GM19463 (cell line): Measurements from ENCODE around the gene EHD3.

ENCODE experiments used
- ATAC-seq: cut with Tn5 transposase; IDR thresholded peaks from one replicate; pipeline ENCODE4 v1.9.1; 2021; ENCODE audit warnings: mild to moderate bottlenecking, moderate library complexity; ENCODE audit not compliant: unreplicated experiment

Gene EHD3

GRCh38 chr2:31233741-31234682 is at the start of gene EHD3:
Gene EHD3, plus strand, starts transcription at chr2:31234152. Its CDS starts 470 bp downstream, at chr2:31234622.
- ATAC-seq = peak; percentile 98

GRCh38 chr2:31187166-31187565 is 46.8 kb upstream of the EHD3 start:
- no peak for ATAC-seq

- ATAC-seq = no peak
These were observed 45.8 kb upstream of the EHD3 start for GRCh38 chr2:31188131-31188530.

GRCh38 chr2:31189141-31189540 is 44.8 kb upstream of the EHD3 start:
- ATAC-seq = no peak

- no peak for ATAC-seq
These were observed 43.8 kb upstream of the EHD3 start for GRCh38 chr2:31190188-31190587.

DNA sequence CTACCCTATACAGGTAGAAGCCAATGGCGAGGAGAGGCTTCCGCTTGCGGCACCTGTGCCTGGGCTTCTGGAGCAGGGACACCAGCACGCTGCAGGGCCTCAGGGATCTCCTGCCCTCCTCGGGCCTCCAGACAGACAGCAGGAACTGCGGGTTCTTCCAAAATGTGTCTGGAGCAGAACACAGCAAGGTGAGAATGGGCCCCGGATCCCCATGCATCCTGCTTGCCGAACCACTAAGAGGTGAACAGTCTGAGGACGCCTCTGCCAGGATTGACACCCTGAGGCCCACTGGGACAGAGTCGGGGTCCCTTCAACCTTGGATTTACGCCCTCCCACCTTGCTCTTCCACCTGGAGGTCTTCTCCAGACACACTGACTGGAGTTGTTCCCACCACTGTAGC is 42.0 kb upstream of the EHD3 start:
- no peak for ATAC-seq

GRCh38 chr2:31192396-31192795 is 41.6 kb upstream of the EHD3 start:
- no peak for ATAC-seq

GRCh38 chr2:31192851-31193392 is 41.0 kb upstream of the EHD3 start:
- ATAC-seq = no peak

GRCh38 chr2:31193806-31194205 is 40.1 kb upstream of the EHD3 start:
- no peak for ATAC-seq

- ATAC-seq = no peak
These were observed 37.3 kb upstream of the EHD3 start for GRCh38 chr2:31196622-31197021.

- ATAC-seq = no peak
These were observed 36.8 kb upstream of the EHD3 start for GRCh38 chr2:31197166-31197565.

- no peak for ATAC-seq
These were observed 36.3 kb upstream of the EHD3 start for GRCh38 chr2:31197669-31198068.

- no peak for ATAC-seq
These were observed 34.7 kb upstream of the EHD3 start for GRCh38 chr2:31199206-31199605.

- ATAC-seq = no peak
These were observed 33.0 kb upstream of the EHD3 start for GRCh38 chr2:31200972-31201371.

DNA sequence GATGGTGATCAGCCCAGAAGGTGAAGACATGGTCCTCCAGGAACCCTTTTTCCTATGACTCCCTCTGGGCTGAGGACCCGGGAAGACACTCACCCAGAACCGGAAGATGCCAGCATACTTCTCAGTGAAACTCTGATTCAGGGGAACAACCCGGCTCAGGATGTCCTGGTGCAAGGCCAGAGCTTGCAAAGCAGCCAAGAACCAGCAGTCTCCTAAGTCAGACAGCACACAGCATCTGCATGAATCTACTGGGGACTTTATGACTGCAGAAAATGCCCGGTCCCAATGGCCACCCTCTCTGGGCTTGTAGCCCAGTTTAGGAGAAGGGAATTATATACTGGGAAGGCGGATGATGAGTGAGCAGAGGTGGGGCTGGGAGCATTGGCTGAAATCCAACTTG is 31.9 kb upstream of the EHD3 start:
- no peak for ATAC-seq

- ATAC-seq = no peak
These were observed 31.1 kb upstream of the EHD3 start for GRCh38 chr2:31202833-31203232.

DNA sequence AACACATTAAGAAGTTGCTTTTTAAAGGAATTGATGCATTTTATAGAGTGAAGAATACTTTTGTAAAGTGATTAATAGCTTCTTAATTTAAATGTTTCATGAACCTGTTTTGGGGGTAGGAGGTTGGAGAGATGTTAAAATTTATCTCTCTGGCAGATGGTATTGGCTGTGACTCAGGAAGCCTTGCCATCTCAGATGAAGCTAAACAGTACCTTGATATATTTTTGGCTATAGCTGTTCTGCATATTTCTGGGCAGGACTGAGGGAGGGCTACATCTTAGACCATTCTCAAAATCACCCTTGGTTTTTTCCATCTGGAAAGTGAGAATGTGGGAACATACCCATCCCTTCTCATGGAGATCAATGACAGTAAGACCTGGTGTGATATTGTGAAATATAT is 30.0 kb upstream of the EHD3 start:
- no peak for ATAC-seq

DNA sequence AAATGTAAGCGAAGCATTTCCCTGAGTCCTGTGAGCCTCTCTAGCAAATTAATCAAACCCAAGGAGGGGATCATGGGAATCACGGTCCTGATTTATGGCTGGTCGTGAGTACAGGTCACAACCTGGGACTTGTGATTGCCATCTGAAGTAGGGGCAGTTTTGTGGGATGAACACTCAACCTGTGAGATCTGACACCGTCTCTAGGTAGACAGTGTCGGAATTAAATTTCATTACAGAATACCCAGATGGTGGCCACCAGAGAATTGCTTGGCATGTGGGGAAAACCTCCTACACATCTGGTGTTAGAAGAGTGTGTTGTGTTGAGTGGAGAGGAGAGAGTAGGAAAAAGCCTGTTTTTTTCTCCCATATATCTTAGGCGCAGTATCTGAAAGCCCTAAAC is 29.2 kb upstream of the EHD3 start:
- ATAC-seq = no peak

DNA sequence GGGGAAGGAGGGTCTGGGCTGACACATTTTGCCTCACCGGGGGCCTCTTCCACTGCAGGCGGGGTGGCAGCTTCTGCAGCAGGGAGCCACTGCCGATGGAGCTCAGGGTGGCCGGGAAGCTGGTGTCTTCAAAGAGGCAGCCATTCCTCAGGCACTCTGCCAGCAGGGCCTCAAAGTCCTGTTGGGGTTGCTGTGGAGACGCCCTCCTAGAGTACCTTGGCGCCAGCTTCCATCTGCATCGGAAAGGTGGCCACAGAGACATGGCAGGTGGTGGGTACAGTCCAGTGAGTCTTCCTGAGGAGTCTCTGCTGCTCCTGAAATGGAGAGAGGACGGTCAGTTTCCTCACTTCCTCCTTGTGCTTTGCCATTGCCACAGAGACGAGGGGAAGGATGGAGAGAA is 28.8 kb upstream of the EHD3 start:
- ATAC-seq = no peak

DNA sequence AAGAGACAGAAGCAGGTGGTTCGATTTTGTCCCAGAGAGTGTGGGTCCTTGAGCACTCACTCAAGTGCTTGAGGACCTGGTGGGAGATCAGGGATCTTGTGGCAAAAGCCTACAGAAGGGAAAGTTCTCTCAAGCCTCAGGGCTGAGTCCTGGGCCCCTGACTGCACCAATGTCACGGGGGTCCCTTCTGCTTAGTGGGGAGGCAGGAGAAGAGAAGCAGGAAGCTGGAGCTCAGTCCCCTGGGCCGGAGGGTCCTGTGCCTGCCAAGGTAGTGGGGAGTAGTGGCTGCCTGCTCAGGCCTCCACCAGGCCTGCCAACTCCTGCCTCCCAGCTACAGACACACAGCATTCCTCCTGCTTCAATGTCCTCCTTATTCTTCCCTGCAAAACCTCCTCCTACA is 28.3 kb upstream of the EHD3 start:
- ATAC-seq = no peak

DNA sequence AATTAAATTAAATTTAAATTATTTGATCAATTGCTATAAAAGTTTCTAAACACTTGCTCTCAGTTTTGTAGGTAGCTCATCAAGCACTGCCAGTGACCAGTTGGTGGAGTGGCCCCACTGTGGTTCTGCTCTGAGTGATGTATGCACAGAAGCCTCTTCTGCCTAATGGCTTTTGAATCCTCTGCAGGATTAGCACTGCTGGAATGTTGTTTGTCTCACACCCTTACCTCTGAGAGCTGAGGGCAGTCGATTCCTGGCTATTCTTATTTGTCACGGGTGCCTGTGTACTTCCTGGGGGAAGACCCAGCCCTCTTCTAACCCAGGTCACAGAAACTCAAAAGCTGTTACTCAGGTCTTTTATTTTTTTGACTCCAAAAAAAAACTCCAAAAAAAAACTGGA is 26.2 kb upstream of the EHD3 start:
- ATAC-seq = no peak

DNA sequence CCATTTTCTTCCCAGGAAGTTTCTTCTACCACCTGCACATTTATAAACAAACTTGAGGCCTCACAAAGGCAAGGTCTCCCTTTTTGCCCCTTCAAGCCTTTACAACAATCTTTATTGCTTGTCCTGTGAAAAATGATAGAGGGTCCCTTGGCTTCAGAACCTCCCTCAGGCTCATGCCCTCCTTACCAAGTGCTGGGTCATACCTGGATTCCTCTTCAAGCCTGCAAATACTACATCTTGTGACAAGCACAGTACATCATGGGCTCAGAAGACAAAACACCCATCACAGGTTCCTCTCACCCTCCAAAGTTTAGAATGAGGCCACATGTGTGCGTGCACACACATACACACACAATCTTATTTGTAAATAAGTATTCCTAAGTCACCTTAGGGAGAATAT is 25.7 kb upstream of the EHD3 start:
- no peak for ATAC-seq
